Astrocyte of the spinal cord (primary cell): ENCODE results near the gene SH3BP5L.
A peak's percentile ranks its signal among the peaks of the same experiment; 100 is the strongest.

Experiments
- DNase-seq: peaks from one replicate; pipeline ENCODE4 v3.0.0; 2011; ENCODE audit warnings: low read depth, low spot score
- H3K4me3 ChIP-seq: 2 replicates; pipeline ENCODE4 v1.5.1; 2011; ENCODE audit warnings: low read depth, mild to moderate bottlenecking, low read length, moderate library complexity
- CTCF ChIP-seq: IDR thresholded peaks from 2 replicates; pipeline ENCODE4 v1.5.1; 2012; ENCODE audit warnings: low read depth, mild to moderate bottlenecking, low read length, inconsistent platforms
- in situ Hi-C: cut with HindIII; loops from 2 replicates; pipeline ENCODE4 v1.10.0; 2017; ENCODE audit warnings: low sequenced_read_pairs

SH3BP5L gene

GRCh38 chr1:248825909-248826760, at the start of gene SH3BP5L:
TSS of gene SH3BP5L (minus strand) at chr1:248825915. CDS start at chr1:248824935, 980 bp downstream.
- TF ChIP-seq CTCF, result peak; percentile 83
- in situ Hi-C loops, result no loop called here
- peak within 1 kb of the TSS; percentile 84 for H3K4me3 ChIP-seq
- DNase-seq, result peak; percentile 98

GRCh38 chr1:248873993-248874533, 48.3 kb upstream of the SH3BP5L start:
- in situ Hi-C loops, result no loop called here
- peak overlapping the region; percentile 86 for H3K4me3 ChIP-seq
- no peak for TF ChIP-seq CTCF
- no peak for DNase-seq

GRCh38 chr1:248873409-248873992, 47.8 kb upstream of the SH3BP5L start:
- TF ChIP-seq CTCF, result no peak
- peak; percentile 97 for DNase-seq
- in situ Hi-C loops, result no loop called here
- peak overlapping the region; percentile 86 for H3K4me3 ChIP-seq

- in situ Hi-C loops, result no loop called here
- peak; percentile 78 for DNase-seq
- H3K4me3 ChIP-seq, result peak overlapping the region; percentile 86
- no peak for TF ChIP-seq CTCF
Measured at GRCh38 chr1:248872752-248873408, 47.2 kb upstream of the SH3BP5L start.

GRCh38 chr1:248871837-248872401, 46.2 kb upstream of the SH3BP5L start:
- no peak for TF ChIP-seq CTCF
- in situ Hi-C loops, result no loop called here
- H3K4me3 ChIP-seq, result peak overlapping the region; percentile 86
- DNase-seq, result no peak
